K562 (cell line): ENCODE measurements around the gene MYRIP. TPM values are rescaled to one million over a fixed set of nuclear protein-coding genes. Genes with fewer than 3 reads are reported as not detected.

Source experiments
- ATAC-seq: fragments of 200-7000 bp; cut with Tn5 transposase; 3 replicates; pipeline ENCODE4 v1.9.1; 2020; ENCODE audit warnings: moderate library complexity
- BruUV-seq: library from RNA; stranded (reverse); fragments of 400-500 nt; replicated peaks from 2 replicates; lab custom pipeline; 2021; lab: Mats Ljungman, UMichigan
- CTCF ChIA-PET: fragments of 300-600 bp; formaldehyde crosslinking; extraction: SDS; loops from one replicate; lab custom pipeline; 2021; ENCODE audit warnings: low intra/inter-chr PET ratio; lab: Yijun Ruan, JAX
- POLR2A ChIA-PET: fragments of 300-600, 350-650 bp; sonication (Branson Sonifier 250); formaldehyde crosslinking; extraction: SDS; loops from one replicate; lab custom pipeline; 2021; ENCODE audit warnings: antibody characterized with exemption, inconsistent platforms; lab: Yijun Ruan, JAX
- DNase-seq, 4 experiments: peaks; one replicate each; pipeline versions ENCODE4 v3.0.0 to v3.0.0-alpha.2; 2011 to 2018; ENCODE audit warnings: low spot score in 3 of 4, mixed read lengths in 3 of 4; ENCODE audit errors: extremely low read depth in 1 of 4
- FAIRE-seq: peaks from 2 replicates; lab custom pipeline; 2011; peaks lifted over from hg19 to GRCh38; lab: Jason Lieb, UNC
- H2AFZ ChIP-seq: 2 replicates; pipeline ENCODE4 v1.6.0; 2011; ENCODE audit warnings: low read depth, low read length, control low read depth, inconsistent platforms
- H3K27ac ChIP-seq: fragments of 200-600 bp; 3 replicates; pipeline ENCODE4 v1.8.0; 2011; ENCODE audit warnings: low read depth, mild to moderate bottlenecking, control low read depth, inconsistent platforms, low read length, moderate library complexity, mixed read lengths; ENCODE audit errors: extremely low read depth
- H3K27me3 ChIP-seq, 2 experiments: fragments of 300-600 bp in 1 of 2; 2 replicates in 1 of 2; 3 replicates in 1 of 2; pipeline versions ENCODE4 v1.6.0 to v1.8.0; 2011; ENCODE audit warnings: inconsistent platforms in 2 of 2, low read length in 2 of 2, mild to moderate bottlenecking in 1 of 2, mixed read lengths in 1 of 2, moderate library complexity in 1 of 2; ENCODE audit not compliant: control insufficient read depth in 2 of 2, insufficient read depth in 2 of 2
- H3K36me3 ChIP-seq: fragments of 300-600 bp; 3 replicates; pipeline ENCODE4 v1.8.0; 2011; ENCODE audit warnings: mild to moderate bottlenecking, low read length, inconsistent platforms; ENCODE audit not compliant: control insufficient read depth, insufficient read depth
- H3K4me1 ChIP-seq, 2 experiments: fragments of 200-600 bp in 1 of 2; replicated peaks in 1 of 2; 2 replicates in 1 of 2; 3 replicates in 1 of 2; pipeline versions ENCODE4 v1.5.1 to v1.8.0; 2011; ENCODE audit warnings: inconsistent platforms in 2 of 2, low read length in 2 of 2, mild to moderate bottlenecking in 1 of 2, mixed read lengths in 1 of 2, moderate library complexity in 1 of 2; ENCODE audit not compliant: control insufficient read depth in 2 of 2, insufficient read depth in 2 of 2
- H3K4me2 ChIP-seq: 2 replicates; pipeline ENCODE4 v1.6.1; 2011; ENCODE audit warnings: low read length, control low read depth, inconsistent platforms, mixed read lengths; ENCODE audit not compliant: insufficient read depth
- H3K4me3 ChIP-seq: fragments of 200-600 bp; sonication (generic), shearing (Covaris generic); 2 replicates; pipeline ENCODE4 v1.5.1; 2016; ENCODE audit warnings: control low read depth, inconsistent platforms
- H3K79me2 ChIP-seq: fragments of 200-600 bp; 3 replicates; pipeline ENCODE4 v1.8.0; 2011; ENCODE audit warnings: low read length, inconsistent platforms; ENCODE audit not compliant: control insufficient read depth, insufficient read depth
- H3K9ac ChIP-seq, 2 experiments: 2 replicates each; pipeline versions ENCODE4 v1.6.0 to v1.6.1; 2011; ENCODE audit warnings: low read depth in 2 of 2, low read length in 2 of 2, control low read depth in 1 of 2, inconsistent platforms in 1 of 2, mild to moderate bottlenecking in 1 of 2, mixed read lengths in 1 of 2; ENCODE audit not compliant: insufficient read depth in 1 of 2
- H3K9me1 ChIP-seq: one replicate; pipeline ENCODE4 v1.6.0; 2011; ENCODE audit warnings: inconsistent platforms, mild to moderate bottlenecking, low read length, moderate library complexity; ENCODE audit not compliant: control insufficient read depth, insufficient read depth
- H3K9me3 ChIP-seq: replicated peaks from 2 replicates; pipeline ENCODE4 v1.5.1; 2011; ENCODE audit warnings: low read depth, low read length, inconsistent platforms; ENCODE audit not compliant: control insufficient read depth, insufficient read depth
- H4K20me1 ChIP-seq: replicated peaks from 2 replicates; pipeline ENCODE4 v1.6.1; 2011; ENCODE audit warnings: low read length, inconsistent platforms, mixed read lengths; ENCODE audit not compliant: control insufficient read depth, insufficient read depth
- CHD2 ChIP-seq: IDR thresholded peaks from 2 replicates; pipeline ENCODE4 v1.6.1; 2011; ENCODE audit warnings: low read depth, low read length
- GATAD2B ChIP-seq: fragments of 450-650 bp; IDR thresholded peaks from 2 replicates; pipeline ENCODE4 v1.6.1; 2017; ENCODE audit warnings: mild to moderate bottlenecking, borderline replicate concordance
- PHB ChIP-seq: fragments of 250-450 bp; sonication (Bioruptor Pico); IDR thresholded peaks from 2 replicates; pipeline ENCODE4 v1.5.0; 2021
- POLR2G ChIP-seq: fragments of 200-400 bp; formaldehyde crosslinking; IDR thresholded peaks from 2 replicates; pipeline ENCODE4 v1.6.1; 2017; ENCODE audit warnings: low read depth, mild to moderate bottlenecking, antibody characterized with exemption, low read length, moderate library complexity
- SNIP1 ChIP-seq: fragments of 450-650 bp; IDR thresholded peaks from 2 replicates; pipeline ENCODE4 v1.7.1; 2017; ENCODE audit warnings: low read depth, mild to moderate bottlenecking
- ZNF589 ChIP-seq: fragments of 200-800 bp; sonication (Bioruptor generic); IDR thresholded peaks from 2 replicates; pipeline ENCODE4 v1.6.1; 2016; ENCODE audit warnings: low read depth, missing genetic modification characterization, missing compliant biosample characterization
- WGBS: fragments of 100-300 bp; shearing (Covaris generic); methylation state at CpG from one replicate; pipeline ENCODE4 v1.1.6; 2016; ENCODE audit warnings: low coverage, mixed read lengths; ENCODE audit not compliant: insufficient coverage; ENCODE audit errors: missing lambda C conversion rate; 5-methylcytosine and 5-hydroxymethylcytosine counted together
- in situ Hi-C: fragments of 300-500 bp; cut with MboI; formaldehyde crosslinking; loops from 4 replicates; pipeline ENCODE4 v1.15.0; 2018; ENCODE audit warnings: inconsistent platforms, mixed read lengths
- intact Hi-C: fragments of 100-400 bp; cut with micrococcal nuclease; formaldehyde crosslinking; loops from 2 replicates; pipeline ENCODE4 v1.14.2; 2022
- polyA plus RNA-seq, 8 experiments: library from polyadenylated mRNA; depleted of rRNA in 4 of 8; stranded (reverse) in 5 of 8; unstranded in 3 of 8; fragments of >200 nt; fragmentation: Nextera tagmentation in 2 of 8; fragmentation: Illumina TruSeq in 1 of 8; extraction: Ambion mirVana in 2 of 8; extraction: Trizol in 1 of 8; gene quantifications; 2 replicates each; pipeline versions ENCODE4 v1.2.1 to v1.2.3, GENCODE V29; 2011 to 2014; ENCODE audit warnings: inconsistent platforms in 1 of 8, missing spikeins in 1 of 8
- total RNA-seq, 7 experiments: library from RNA; depleted of rRNA in 6 of 7; stranded (reverse); fragments of >200 nt in 6 of 7; fragmentation: Illumina TruSeq in 2 of 7; extraction: Trizol in 2 of 7; gene quantifications; 2 replicates each; pipeline versions ENCODE4 v1.2.1 to v1.2.3, GENCODE V29; 2011 to 2021; ENCODE audit warnings: low replicate concordance in 1 of 7
- TF ChIP-seq, protein P1 (sequence below): sonication (generic); formaldehyde crosslinking; IDR thresholded peaks from 2 replicates; pipeline ENCODE4 v1.8.1; 2023; ENCODE audit warnings: missing genetic modification reagents, mild to moderate bottlenecking, borderline replicate concordance
- TF ChIP-seq, protein P2 (sequence below): sonication (generic); IDR thresholded peaks from 2 replicates; pipeline ENCODE4 v1.6.1; 2016
- TF ChIP-seq, protein P3 (sequence below): sonication (generic); formaldehyde crosslinking; IDR thresholded peaks from 2 replicates; pipeline ENCODE4 v1.8.0; 2023; ENCODE audit warnings: mild to moderate bottlenecking, missing genetic modification reagents

Gene MYRIP
- total and polyA plus RNA-seq, 9 of the 15 experiments (the other 6 are each of a cell fraction or from before 2014, with no cell fraction given): 0.03 to 0.12 TPM; not detected in 7

DNA sequence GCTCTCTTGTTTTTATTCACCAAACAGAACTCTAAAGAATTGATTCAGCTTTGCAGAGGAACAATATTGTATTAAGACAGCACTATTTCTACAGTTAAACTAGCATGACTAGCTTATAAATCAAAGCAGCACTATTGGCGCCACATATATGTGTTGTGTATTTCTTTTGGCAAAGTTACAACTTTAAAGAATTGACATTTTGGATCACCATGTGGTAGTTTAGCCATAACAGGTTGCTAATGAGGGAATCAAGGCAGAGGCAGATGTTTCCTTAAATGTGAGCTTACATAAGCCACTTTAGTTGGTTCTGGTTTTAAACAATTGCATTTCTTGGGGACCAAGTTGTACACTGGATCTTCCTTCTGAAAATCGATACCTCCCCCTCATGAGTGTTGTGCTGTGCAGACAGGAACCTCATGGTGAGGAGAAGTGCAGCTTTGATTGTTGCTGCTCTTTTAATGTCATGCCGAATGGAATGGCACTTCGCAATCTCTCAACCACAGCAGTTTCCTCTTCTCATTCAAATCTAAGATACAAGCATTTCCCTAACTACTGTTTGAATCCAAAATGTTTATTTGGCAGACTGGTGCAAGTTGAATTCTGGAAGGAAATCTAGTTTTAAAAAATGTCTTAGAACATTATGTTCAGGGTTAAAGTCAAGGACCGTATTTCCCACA is 151.2 kb downstream of the MYRIP start (continued):
- TF ChIP-seq, protein P1, sequence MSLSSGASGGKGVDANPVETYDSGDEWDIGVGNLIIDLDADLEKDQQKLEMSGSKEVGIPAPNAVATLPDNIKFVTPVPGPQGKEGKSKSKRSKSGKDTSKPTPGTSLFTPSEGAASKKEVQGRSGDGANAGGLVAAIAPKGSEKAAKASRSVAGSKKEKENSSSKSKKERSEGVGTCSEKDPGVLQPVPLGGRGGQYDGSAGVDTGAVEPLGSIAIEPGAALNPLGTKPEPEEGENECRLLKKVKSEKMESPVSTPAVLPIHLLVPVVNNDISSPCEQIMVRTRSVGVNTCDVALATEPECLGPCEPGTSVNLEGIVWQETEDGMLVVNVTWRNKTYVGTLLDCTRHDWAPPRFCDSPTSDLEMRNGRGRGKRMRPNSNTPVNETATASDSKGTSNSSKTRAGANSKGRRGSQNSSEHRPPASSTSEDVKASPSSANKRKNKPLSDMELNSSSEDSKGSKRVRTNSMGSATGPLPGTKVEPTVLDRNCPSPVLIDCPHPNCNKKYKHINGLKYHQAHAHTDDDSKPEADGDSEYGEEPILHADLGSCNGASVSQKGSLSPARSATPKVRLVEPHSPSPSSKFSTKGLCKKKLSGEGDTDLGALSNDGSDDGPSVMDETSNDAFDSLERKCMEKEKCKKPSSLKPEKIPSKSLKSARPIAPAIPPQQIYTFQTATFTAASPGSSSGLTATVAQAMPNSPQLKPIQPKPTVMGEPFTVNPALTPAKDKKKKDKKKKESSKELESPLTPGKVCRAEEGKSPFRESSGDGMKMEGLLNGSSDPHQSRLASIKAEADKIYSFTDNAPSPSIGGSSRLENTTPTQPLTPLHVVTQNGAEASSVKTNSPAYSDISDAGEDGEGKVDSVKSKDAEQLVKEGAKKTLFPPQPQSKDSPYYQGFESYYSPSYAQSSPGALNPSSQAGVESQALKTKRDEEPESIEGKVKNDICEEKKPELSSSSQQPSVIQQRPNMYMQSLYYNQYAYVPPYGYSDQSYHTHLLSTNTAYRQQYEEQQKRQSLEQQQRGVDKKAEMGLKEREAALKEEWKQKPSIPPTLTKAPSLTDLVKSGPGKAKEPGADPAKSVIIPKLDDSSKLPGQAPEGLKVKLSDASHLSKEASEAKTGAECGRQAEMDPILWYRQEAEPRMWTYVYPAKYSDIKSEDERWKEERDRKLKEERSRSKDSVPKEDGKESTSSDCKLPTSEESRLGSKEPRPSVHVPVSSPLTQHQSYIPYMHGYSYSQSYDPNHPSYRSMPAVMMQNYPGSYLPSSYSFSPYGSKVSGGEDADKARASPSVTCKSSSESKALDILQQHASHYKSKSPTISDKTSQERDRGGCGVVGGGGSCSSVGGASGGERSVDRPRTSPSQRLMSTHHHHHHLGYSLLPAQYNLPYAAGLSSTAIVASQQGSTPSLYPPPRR (CRISPR knock-in tag): no peak
- TF ChIP-seq, all 486 proteins: peak for 0

DNA sequence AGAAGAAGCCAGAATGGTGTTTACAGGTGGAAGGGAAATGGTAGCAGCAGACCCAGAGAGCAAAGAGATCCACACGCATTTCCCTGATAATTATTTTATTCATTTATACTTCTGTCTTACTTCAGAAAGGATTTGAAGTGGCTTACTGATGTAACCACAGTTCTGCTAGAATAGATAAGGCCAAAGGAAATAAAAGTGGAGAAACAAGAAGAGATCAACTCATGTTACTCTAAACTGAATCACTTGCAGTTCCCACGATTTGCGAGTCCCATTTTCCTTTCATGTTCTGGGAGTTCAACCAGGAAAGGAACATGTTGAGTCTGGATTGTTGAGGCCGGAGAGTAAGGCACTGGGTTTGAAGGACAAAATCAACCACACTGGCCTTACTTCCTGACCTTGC is 151.8 kb downstream of the MYRIP start:
- ATAC-seq (no peak), FAIRE-seq (no peak), DNase-seq (no peak)
- POLR2A ChIA-PET: no interaction called here
- CTCF ChIA-PET: no interaction called here
- no peaks in the 10 kb centered on the region for H3K36me3 ChIP-seq
- H3K4me1 ChIP-seq: no peaks in the 10 kb centered on the region
- TF ChIP-seq GATAD2B (no peak), CHD2 (no peak), PHB (no peak), SNIP1 (no peak), ZNF589 (CRISPR knock-in tag) (no peak), POLR2G (no peak)
- TF ChIP-seq, protein P2, sequence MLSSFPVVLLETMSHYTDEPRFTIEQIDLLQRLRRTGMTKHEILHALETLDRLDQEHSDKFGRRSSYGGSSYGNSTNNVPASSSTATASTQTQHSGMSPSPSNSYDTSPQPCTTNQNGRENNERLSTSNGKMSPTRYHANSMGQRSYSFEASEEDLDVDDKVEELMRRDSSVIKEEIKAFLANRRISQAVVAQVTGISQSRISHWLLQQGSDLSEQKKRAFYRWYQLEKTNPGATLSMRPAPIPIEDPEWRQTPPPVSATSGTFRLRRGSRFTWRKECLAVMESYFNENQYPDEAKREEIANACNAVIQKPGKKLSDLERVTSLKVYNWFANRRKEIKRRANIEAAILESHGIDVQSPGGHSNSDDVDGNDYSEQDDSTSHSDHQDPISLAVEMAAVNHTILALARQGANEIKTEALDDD: no peak
- TF ChIP-seq, protein P3, sequence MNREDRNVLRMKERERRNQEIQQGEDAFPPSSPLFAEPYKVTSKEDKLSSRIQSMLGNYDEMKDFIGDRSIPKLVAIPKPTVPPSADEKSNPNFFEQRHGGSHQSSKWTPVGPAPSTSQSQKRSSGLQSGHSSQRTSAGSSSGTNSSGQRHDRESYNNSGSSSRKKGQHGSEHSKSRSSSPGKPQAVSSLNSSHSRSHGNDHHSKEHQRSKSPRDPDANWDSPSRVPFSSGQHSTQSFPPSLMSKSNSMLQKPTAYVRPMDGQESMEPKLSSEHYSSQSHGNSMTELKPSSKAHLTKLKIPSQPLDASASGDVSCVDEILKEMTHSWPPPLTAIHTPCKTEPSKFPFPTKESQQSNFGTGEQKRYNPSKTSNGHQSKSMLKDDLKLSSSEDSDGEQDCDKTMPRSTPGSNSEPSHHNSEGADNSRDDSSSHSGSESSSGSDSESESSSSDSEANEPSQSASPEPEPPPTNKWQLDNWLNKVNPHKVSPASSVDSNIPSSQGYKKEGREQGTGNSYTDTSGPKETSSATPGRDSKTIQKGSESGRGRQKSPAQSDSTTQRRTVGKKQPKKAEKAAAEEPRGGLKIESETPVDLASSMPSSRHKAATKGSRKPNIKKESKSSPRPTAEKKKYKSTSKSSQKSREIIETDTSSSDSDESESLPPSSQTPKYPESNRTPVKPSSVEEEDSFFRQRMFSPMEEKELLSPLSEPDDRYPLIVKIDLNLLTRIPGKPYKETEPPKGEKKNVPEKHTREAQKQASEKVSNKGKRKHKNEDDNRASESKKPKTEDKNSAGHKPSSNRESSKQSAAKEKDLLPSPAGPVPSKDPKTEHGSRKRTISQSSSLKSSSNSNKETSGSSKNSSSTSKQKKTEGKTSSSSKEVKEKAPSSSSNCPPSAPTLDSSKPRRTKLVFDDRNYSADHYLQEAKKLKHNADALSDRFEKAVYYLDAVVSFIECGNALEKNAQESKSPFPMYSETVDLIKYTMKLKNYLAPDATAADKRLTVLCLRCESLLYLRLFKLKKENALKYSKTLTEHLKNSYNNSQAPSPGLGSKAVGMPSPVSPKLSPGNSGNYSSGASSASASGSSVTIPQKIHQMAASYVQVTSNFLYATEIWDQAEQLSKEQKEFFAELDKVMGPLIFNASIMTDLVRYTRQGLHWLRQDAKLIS: no peak
- H3K4me2 ChIP-seq: no peak overlapping the region
- no peaks in the 10 kb centered on the region for H3K27me3 ChIP-seq
- H4K20me1 ChIP-seq: no peaks in the 10 kb centered on the region
- 0% methylated on average over 4 of the region's 4 CpGs for WGBS
- no peak overlapping the region for H3K9ac ChIP-seq
- no peak overlapping the region for H3K4me3 ChIP-seq
- no peak overlapping the region for H3K27ac ChIP-seq
- no peak overlapping the region for H2AFZ ChIP-seq
- no peaks in the 10 kb centered on the region for H3K79me2 ChIP-seq
- intact Hi-C loops: no loop called here
- H3K9me3 ChIP-seq: no peaks in the 10 kb centered on the region
- H3K9me1 ChIP-seq: no peaks in the 10 kb centered on the region
- in situ Hi-C loops: no loop called here
- BruUV-seq: no TSS peak
